Body of pancreas (tissue), 4 donors: Measurements from ENCODE around the gene ABCC9.

ENCODE experiments used
- POLR2A ChIP-seq, 3 donors: fragments of 450-650 bp; IDR thresholded peaks; one replicate each; pipeline ENCODE4 v1.6.1; 2016; ENCODE audit warnings: antibody characterized with exemption in 3 of 3, mild to moderate bottlenecking in 2 of 3
- TF ChIP-seq, protein P1 (sequence below), 7 experiments: fragments of 450-650 bp in 4 of 7; fragments of 200-600 bp in 3 of 7; sonication (generic) in 3 of 7; IDR thresholded peaks; one replicate each; pipeline ENCODE4 v1.5.1; 2016 to 2019; ENCODE audit warnings: antibody characterized with exemption in 7 of 7

DNA sequence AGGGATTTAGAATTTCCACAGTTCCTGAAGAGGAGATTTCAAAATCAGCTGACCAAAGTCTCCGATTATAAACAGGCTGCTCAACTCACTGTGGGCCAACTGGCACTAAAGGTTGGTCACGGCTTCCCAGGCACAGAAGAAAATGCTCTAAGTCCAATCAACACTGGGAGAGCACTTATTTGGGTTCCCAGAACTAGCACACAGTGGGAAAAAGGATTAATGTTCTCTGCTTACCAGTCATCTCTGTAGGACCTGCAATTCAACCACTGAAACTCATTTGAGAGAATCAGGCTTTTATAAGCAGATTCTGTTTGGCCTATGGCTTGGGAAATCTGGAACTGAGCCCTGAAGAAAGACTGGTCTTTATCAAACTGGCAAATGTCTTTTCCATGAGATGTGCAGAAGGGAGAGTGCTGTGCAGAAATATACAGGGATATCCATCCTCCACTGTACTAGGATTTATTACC is 49.4 kb downstream of the ABCC9 start:
- TF ChIP-seq, protein P1, sequence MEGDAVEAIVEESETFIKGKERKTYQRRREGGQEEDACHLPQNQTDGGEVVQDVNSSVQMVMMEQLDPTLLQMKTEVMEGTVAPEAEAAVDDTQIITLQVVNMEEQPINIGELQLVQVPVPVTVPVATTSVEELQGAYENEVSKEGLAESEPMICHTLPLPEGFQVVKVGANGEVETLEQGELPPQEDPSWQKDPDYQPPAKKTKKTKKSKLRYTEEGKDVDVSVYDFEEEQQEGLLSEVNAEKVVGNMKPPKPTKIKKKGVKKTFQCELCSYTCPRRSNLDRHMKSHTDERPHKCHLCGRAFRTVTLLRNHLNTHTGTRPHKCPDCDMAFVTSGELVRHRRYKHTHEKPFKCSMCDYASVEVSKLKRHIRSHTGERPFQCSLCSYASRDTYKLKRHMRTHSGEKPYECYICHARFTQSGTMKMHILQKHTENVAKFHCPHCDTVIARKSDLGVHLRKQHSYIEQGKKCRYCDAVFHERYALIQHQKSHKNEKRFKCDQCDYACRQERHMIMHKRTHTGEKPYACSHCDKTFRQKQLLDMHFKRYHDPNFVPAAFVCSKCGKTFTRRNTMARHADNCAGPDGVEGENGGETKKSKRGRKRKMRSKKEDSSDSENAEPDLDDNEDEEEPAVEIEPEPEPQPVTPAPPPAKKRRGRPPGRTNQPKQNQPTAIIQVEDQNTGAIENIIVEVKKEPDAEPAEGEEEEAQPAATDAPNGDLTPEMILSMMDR (IDR thresholded peaks at IDR 0.05): no peak
- no peak for TF ChIP-seq POLR2A (IDR thresholded peaks at IDR 0.05)
